SK-N-SH (cell line): Measurements from ENCODE around the gene NRBP1. TPM values are rescaled to one million over a fixed set of nuclear protein-coding genes. Genes with fewer than 3 reads are reported as not detected.

Source experiments
- CTCF ChIA-PET: fragments of 300-600, 350-600 bp; formaldehyde crosslinking; extraction: SDS; loops from one replicate; lab custom pipeline; 2021; lab: Yijun Ruan, JAX
- POLR2A ChIA-PET: fragments of 350-600 bp; sonication (Branson Sonifier 250); formaldehyde crosslinking; extraction: SDS; loops from one replicate; lab custom pipeline; 2020; ENCODE audit warnings: antibody characterized with exemption, inconsistent platforms; lab: Yijun Ruan, JAX
- DNase-seq: peaks from one replicate; pipeline ENCODE4 v3.0.0; 2012
- H2AFZ ChIP-seq: fragments of 200-600 bp; sonication (generic); 2 replicates; pipeline ENCODE4 v1.8.1; 2016; ENCODE audit warnings: antibody characterized with exemption, mild to moderate bottlenecking, low read depth
- H3F3A ChIP-seq: fragments of 200-600 bp; sonication (generic); replicated peaks from 2 replicates; pipeline ENCODE3; 2016; ENCODE audit warnings: antibody characterized with exemption, mild to moderate bottlenecking; ENCODE audit not compliant: insufficient read depth
- H3K27ac ChIP-seq, 2 experiments: fragments of 200-500 bp in 1 of 2; fragments of 200-600 bp in 1 of 2; sonication (Bioruptor generic) in 1 of 2; sonication (generic), shearing (Covaris generic) in 1 of 2; 2 replicates each; pipeline versions ENCODE4 v1.5.1 to v1.6.1; 2014 to 2016; ENCODE audit warnings: low read depth in 2 of 2, inconsistent platforms in 1 of 2, low read length in 1 of 2, mild to moderate bottlenecking in 1 of 2, mixed read lengths in 1 of 2
- H3K27me3 ChIP-seq: fragments of 200-600 bp; sonication (generic), shearing (Covaris generic); 2 replicates; pipeline ENCODE4 v1.6.1; 2016; ENCODE audit warnings: mixed run types; ENCODE audit not compliant: insufficient read depth
- H3K36me3 ChIP-seq, 2 experiments: fragments of 200-500 bp in 1 of 2; fragments of 200-600 bp in 1 of 2; sonication (Bioruptor generic) in 1 of 2; sonication (generic) in 1 of 2; replicated peaks in 1 of 2; 2 replicates each; pipeline versions ENCODE3 to v1.5.1; 2014 to 2016; ENCODE audit warnings: low read length in 1 of 2, mild to moderate bottlenecking in 1 of 2; ENCODE audit not compliant: insufficient read depth in 2 of 2, control insufficient read depth in 1 of 2
- H3K4me1 ChIP-seq, 2 experiments: fragments of 200-500 bp in 1 of 2; fragments of 200-600 bp in 1 of 2; sonication (Bioruptor generic) in 1 of 2; sonication (generic), shearing (Covaris generic) in 1 of 2; 2 replicates each; pipeline versions ENCODE4 v1.5.1 to v1.6.1; 2014 to 2016; ENCODE audit warnings: low read depth in 1 of 2, low read length in 1 of 2, mixed run types in 1 of 2; ENCODE audit not compliant: insufficient read depth in 2 of 2, control insufficient read depth in 1 of 2
- H3K4me2 ChIP-seq: fragments of 200-600 bp; sonication (generic), shearing (Covaris generic); 2 replicates; pipeline ENCODE4 v1.6.1; 2017; ENCODE audit warnings: mixed run types
- H3K4me3 ChIP-seq, 2 experiments: fragments of 200-500 bp in 1 of 2; fragments of 200-600 bp in 1 of 2; sonication (Bioruptor generic) in 1 of 2; sonication (generic), shearing (Covaris generic) in 1 of 2; 2 replicates each; pipeline versions ENCODE4 v1.5.1 to v1.8.1; 2014 to 2016; ENCODE audit warnings: low read depth in 2 of 2, inconsistent platforms in 1 of 2, low read length in 1 of 2, mild to moderate bottlenecking in 1 of 2, mixed read lengths in 1 of 2, moderate library complexity in 1 of 2
- H3K79me2 ChIP-seq: fragments of 200-600 bp; sonication (generic); 2 replicates; pipeline ENCODE4 v1.8.1; 2017; ENCODE audit warnings: mild to moderate bottlenecking; ENCODE audit not compliant: insufficient read depth
- H3K9ac ChIP-seq: fragments of 200-600 bp; sonication (generic); 2 replicates; pipeline ENCODE4 v1.6.1; 2017; ENCODE audit warnings: mixed run types
- H3K9me2 ChIP-seq: fragments of 200-600 bp; sonication (generic); 2 replicates; pipeline ENCODE4 v1.6.1; 2017; ENCODE audit warnings: mixed run types
- H3K9me3 ChIP-seq: fragments of 200-600 bp; sonication (generic); 2 replicates; pipeline ENCODE4 v1.6.1; 2017; ENCODE audit warnings: mixed run types, mild to moderate bottlenecking, moderate library complexity
- H4K20me1 ChIP-seq: fragments of 200-600 bp; sonication (generic); 2 replicates; pipeline ENCODE4 v1.6.1; 2017; ENCODE audit warnings: mild to moderate bottlenecking, mixed run types; ENCODE audit not compliant: insufficient read depth
- NFIC ChIP-seq: IDR thresholded peaks from 2 replicates; pipeline ENCODE4 v1.4.0; 2012; ENCODE audit warnings: borderline replicate concordance
- PBX3 ChIP-seq: IDR thresholded peaks from 2 replicates; pipeline ENCODE4; 2012
- RAD21 ChIP-seq: IDR thresholded peaks from 2 replicates; pipeline ENCODE4 v1.6.1; 2012; ENCODE audit warnings: mild to moderate bottlenecking, low read length
- RFX5 ChIP-seq: IDR thresholded peaks from 2 replicates; pipeline ENCODE4 v1.6.1; 2012; ENCODE audit warnings: mild to moderate bottlenecking, improper control_type of control experiment, low read length
- TCF12 ChIP-seq: IDR thresholded peaks from 2 replicates; pipeline ENCODE4 v1.4.0; 2012
- USF1 ChIP-seq: IDR thresholded peaks from 2 replicates; pipeline ENCODE4 v1.4.0; 2012; ENCODE audit warnings: low read depth, borderline replicate concordance
- WGBS: methylation state at CpG from one replicate; pipeline ENCODE4 v1.1.6; 2017; ENCODE audit warnings: low lambda C conversion rate; 5-methylcytosine and 5-hydroxymethylcytosine counted together
- polyA plus RNA-seq, 3 experiments: library from polyadenylated mRNA; depleted of rRNA; stranded (reverse); fragments of >200 nt; gene quantifications; 2 replicates each; pipeline ENCODE4 v1.2.3, GENCODE V29; 2012

NRBP1 gene
- polyA plus RNA-seq, 1 of the 3 experiments (the other 2 are of a cell fraction): 182 TPM

- TF ChIP-seq RAD21 (no peak), NFIC (no peak)
Observed at GRCh38 chr2:27428978-27429541, 629 bp downstream of the NRBP1 start (continued).

GRCh38 chr2:27431395-27431794 lies 3.0 kb downstream of the NRBP1 start:
- CTCF ChIA-PET: interaction anchor here (0.9 to 7.0 kb wide), 6 partner anchors 8 to 252 kb away, joined by 3 to 94 read pairs (median 8); partner anchors contain the start of gene PPM1G
- TF ChIP-seq PBX3: peak; percentile 55
- 0 out of 2 replicates have a peak, but pooled peaks have one; percentile 20 for TF ChIP-seq USF1
- TF ChIP-seq RFX5: no peak
- H3K9ac ChIP-seq: no peak overlapping the region
- H3F3A ChIP-seq: peaks cover 17% of the 10 kb centered on the region
- peak overlapping the region; percentile 84; the same call in 1 of the 2 replicates for H3K4me2 ChIP-seq
- H3K4me3 ChIP-seq: no peak overlapping the region
- POLR2A ChIA-PET: interaction anchor here (1.5 to 2.1 kb wide), 3 partner anchors 10 to 28 kb away, joined by 3 to 5 read pairs (median 5); no protein-coding TSS in a partner anchor
- no peaks in the 10 kb centered on the region for H3K9me2 ChIP-seq
- H3K9me3 ChIP-seq: no peaks in the 10 kb centered on the region
- DNase-seq: no peak
- no peak overlapping the region for H2AFZ ChIP-seq
- H3K27ac ChIP-seq: no peak overlapping the region
- H3K4me1 ChIP-seq: peaks cover 6 to 10% of the 10 kb centered on the region in 2 experiments; a peak in 3 of 4 replicates
- peaks cover 33 to 39% of the 10 kb centered on the region in 2 experiments for H3K36me3 ChIP-seq
- peaks cover 61% of the 10 kb centered on the region for H3K79me2 ChIP-seq
- H4K20me1 ChIP-seq: peaks cover 46% of the 10 kb centered on the region
- no peaks in the 10 kb centered on the region for H3K27me3 ChIP-seq

- Histone ChIP-seq H3K9ac (no peak overlapping the region), H3K9me2 (no peaks in the 10 kb centered on the region), H3F3A (peaks cover 13% of the 10 kb centered on the region)
- no peak for DNase-seq
- POLR2A ChIA-PET: interaction anchor here (1.1 kb wide), 1 partner anchor 26 kb away, joined by 3 read pairs; the partner anchor contains the start of gene PPM1G
- TF ChIP-seq TCF12: no peak
- TF ChIP-seq, all 33 proteins: peak for 0
- peaks cover 64 to 69% of the 10 kb centered on the region in 2 experiments for H3K36me3 ChIP-seq
- H3K4me2 ChIP-seq: no peak overlapping the region
- no peak overlapping the region for H3K4me3 ChIP-seq
- CTCF ChIA-PET: interaction anchor here (1.4 kb wide), 1 partner anchor 41 kb away, joined by 4 read pairs; no protein-coding TSS in a partner anchor
- no peak overlapping the region for H3K27ac ChIP-seq
- H3K79me2 ChIP-seq: peaks cover 44% of the 10 kb centered on the region
- H3K9me3 ChIP-seq: no peaks in the 10 kb centered on the region
- no peak overlapping the region for H2AFZ ChIP-seq
- WGBS: 98% methylated on average over 6 of the region's 6 CpGs
- H3K4me1 ChIP-seq: peaks cover 2 to 3% of the 10 kb centered on the region in 2 experiments; a peak in 1 of 4 replicates
- H3K27me3 ChIP-seq: no peaks in the 10 kb centered on the region
- H4K20me1 ChIP-seq: peaks cover 30% of the 10 kb centered on the region
Observed at GRCh38 chr2:27435628-27436027, 7.2 kb downstream of the NRBP1 start.
